ENCODE results near the gene MICU1.

The MICU1 gene

GRCh38 chr10:72421885-72422540 lies 203.9 kb downstream of the MICU1 start:
- Histone ChIP-seq H3K27ac (ENCODE audit: low read depth, low read length) (no peak overlapping the region), H3K9me3 (ENCODE audit: control insufficient read depth, insufficient read depth, low read length) (no peaks in the 10 kb centered on the region), H3K9me2 (replicated peaks; ENCODE audit: control insufficient read depth, low read length) (no peaks in the 10 kb centered on the region), H3F3A (ENCODE audit: control insufficient read depth, insufficient read depth) (no peaks in the 10 kb centered on the region), H3K4me2 (ENCODE audit: low read length) (no peak overlapping the region), H3K4me1 (ENCODE audit: control insufficient read depth, low read length) (no peaks in the 10 kb centered on the region), H3K79me2 (ENCODE audit: control insufficient read depth, low read length) (no peaks in the 10 kb centered on the region), H3K4me3 (ENCODE audit: low read length) (no peak overlapping the region), H4K20me1 (ENCODE audit: control insufficient read depth, insufficient read depth, low read depth, low read length) (no peaks in the 10 kb centered on the region), H3K27me3 (ENCODE audit: control insufficient read depth, low read length) (no peaks in the 10 kb centered on the region), H3K36me3 (ENCODE audit: control insufficient read depth, low read length) (no peaks in the 10 kb centered on the region)
- TF ChIP-seq EZH2phosphoT487 (IDR thresholded peaks at IDR 0.05; ENCODE audit: borderline replicate concordance, low read length) (no peak), CTCF (IDR thresholded peaks at IDR 0.05; ENCODE audit: low read depth, low read length, poor library complexity, severe bottlenecking) (no peak)

GRCh38 chr10:72419241-72419640 lies 206.6 kb downstream of the MICU1 start:
- H3K79me2 ChIP-seq (ENCODE audit: control insufficient read depth, low read length) = no peaks in the 10 kb centered on the region
- H3K4me1 ChIP-seq (ENCODE audit: control insufficient read depth, low read length) = no peaks in the 10 kb centered on the region
- TF ChIP-seq EZH2phosphoT487 (IDR thresholded peaks at IDR 0.05; ENCODE audit: borderline replicate concordance, low read length) (no peak), CTCF (IDR thresholded peaks at IDR 0.05; ENCODE audit: low read depth, low read length, poor library complexity, severe bottlenecking) (no peak)
- H3F3A ChIP-seq (ENCODE audit: control insufficient read depth, insufficient read depth) = no peaks in the 10 kb centered on the region
- H3K4me2 ChIP-seq (ENCODE audit: low read length) = no peak overlapping the region
- no peak overlapping the region for H3K4me3 ChIP-seq (ENCODE audit: low read length)
- no peak overlapping the region for H3K27ac ChIP-seq (ENCODE audit: low read depth, low read length)
- H4K20me1 ChIP-seq (ENCODE audit: control insufficient read depth, insufficient read depth, low read depth, low read length) = no peaks in the 10 kb centered on the region
- H3K36me3 ChIP-seq (ENCODE audit: control insufficient read depth, low read length) = no peaks in the 10 kb centered on the region
- no peaks in the 10 kb centered on the region for H3K27me3 ChIP-seq (ENCODE audit: control insufficient read depth, low read length)
- no peaks in the 10 kb centered on the region for H3K9me2 ChIP-seq (replicated peaks; ENCODE audit: control insufficient read depth, low read length)
- no peaks in the 10 kb centered on the region for H3K9me3 ChIP-seq (ENCODE audit: control insufficient read depth, insufficient read depth, low read length)

GRCh38 chr10:72418679-72419078 lies 207.2 kb downstream of the MICU1 start:
- H4K20me1 ChIP-seq (ENCODE audit: control insufficient read depth, insufficient read depth, low read depth, low read length) = no peaks in the 10 kb centered on the region
- no peak for TF ChIP-seq EZH2phosphoT487 (IDR thresholded peaks at IDR 0.05; ENCODE audit: borderline replicate concordance, low read length)
- TF ChIP-seq CTCF (IDR thresholded peaks at IDR 0.05; ENCODE audit: low read depth, low read length, poor library complexity, severe bottlenecking) = no peak
- H3K27me3 ChIP-seq (ENCODE audit: control insufficient read depth, low read length) = no peaks in the 10 kb centered on the region
- H3K4me2 ChIP-seq (ENCODE audit: low read length) = no peak overlapping the region
- no peaks in the 10 kb centered on the region for H3K4me1 ChIP-seq (ENCODE audit: control insufficient read depth, low read length)
- no peaks in the 10 kb centered on the region for H3F3A ChIP-seq (ENCODE audit: control insufficient read depth, insufficient read depth)
- H3K27ac ChIP-seq (ENCODE audit: low read depth, low read length) = no peak overlapping the region
- no peak overlapping the region for H3K4me3 ChIP-seq (ENCODE audit: low read length)
- no peaks in the 10 kb centered on the region for H3K9me2 ChIP-seq (replicated peaks; ENCODE audit: control insufficient read depth, low read length)
- H3K79me2 ChIP-seq (ENCODE audit: control insufficient read depth, low read length) = no peaks in the 10 kb centered on the region
- H3K9me3 ChIP-seq (ENCODE audit: control insufficient read depth, insufficient read depth, low read length) = no peaks in the 10 kb centered on the region
- no peaks in the 10 kb centered on the region for H3K36me3 ChIP-seq (ENCODE audit: control insufficient read depth, low read length)
